ENCODE data around the gene XYLT1. TPM values are rescaled to one million over a fixed set of nuclear protein-coding genes. Genes with fewer than 3 reads are reported as not detected.

The XYLT1 gene
- total RNA-seq, 1 donor from 2014 or later: 9.4 TPM

GRCh38 chr16:17252701-17253100 is 218.1 kb downstream of the XYLT1 start:
- no peak overlapping the region for H3K9ac ChIP-seq (ENCODE audit: low read depth in 1 of 3, low read length in 3 of 3)
- no peaks in the 10 kb centered on the region for H3K9me3 ChIP-seq (ENCODE audit: control insufficient read depth in 3 of 3, low read length in 3 of 3)
- H3K27me3 ChIP-seq (ENCODE audit: control insufficient read depth in 3 of 3, insufficient read depth in 3 of 3, low read length in 3 of 3): no peaks in the 10 kb centered on the region
- H3K4me1 ChIP-seq (ENCODE audit: control insufficient read depth in 3 of 3, insufficient read depth in 3 of 3, low read length in 3 of 3): no peaks in the 10 kb centered on the region
- H3K27ac ChIP-seq (ENCODE audit: low read depth, low read length): no peak overlapping the region
- no peaks in the 10 kb centered on the region for H3K36me3 ChIP-seq (ENCODE audit: control insufficient read depth in 3 of 3, insufficient read depth in 3 of 3, low read length in 3 of 3)
- H3K4me3 ChIP-seq (ENCODE audit: low read length in 3 of 3): no peak overlapping the region

DNA sequence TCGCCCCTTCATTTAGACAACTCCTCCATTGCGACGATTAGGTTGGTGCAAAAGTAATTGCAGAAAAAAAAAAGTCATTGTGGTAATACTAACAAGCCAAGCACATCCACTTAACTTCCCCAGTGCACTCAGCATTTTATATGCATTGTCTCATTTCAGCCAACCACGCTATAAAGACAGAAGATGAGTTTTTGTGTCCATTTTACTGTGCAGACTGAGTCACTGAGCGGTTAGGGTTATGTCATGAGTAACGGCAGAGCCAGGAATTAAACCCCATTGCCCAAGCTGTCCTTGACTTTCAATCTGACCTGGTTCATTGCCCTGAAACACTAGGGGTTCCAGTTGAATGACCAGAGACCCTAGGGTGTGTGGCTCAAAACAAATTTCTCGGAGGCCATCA is 218.7 kb downstream of the XYLT1 start:
- no peak overlapping the region for H3K27ac ChIP-seq (ENCODE audit: low read depth, low read length)
- no peak overlapping the region for H3K9ac ChIP-seq (ENCODE audit: low read depth in 1 of 3, low read length in 3 of 3)
- no peaks in the 10 kb centered on the region for H3K27me3 ChIP-seq (ENCODE audit: control insufficient read depth in 3 of 3, insufficient read depth in 3 of 3, low read length in 3 of 3)
- H3K36me3 ChIP-seq (ENCODE audit: control insufficient read depth in 3 of 3, insufficient read depth in 3 of 3, low read length in 3 of 3): no peaks in the 10 kb centered on the region
- no peak overlapping the region for H3K4me3 ChIP-seq (ENCODE audit: low read length in 3 of 3)
- H3K9me3 ChIP-seq (ENCODE audit: control insufficient read depth in 3 of 3, low read length in 3 of 3): no peaks in the 10 kb centered on the region
- H3K4me1 ChIP-seq (ENCODE audit: control insufficient read depth in 3 of 3, insufficient read depth in 3 of 3, low read length in 3 of 3): no peaks in the 10 kb centered on the region

DNA sequence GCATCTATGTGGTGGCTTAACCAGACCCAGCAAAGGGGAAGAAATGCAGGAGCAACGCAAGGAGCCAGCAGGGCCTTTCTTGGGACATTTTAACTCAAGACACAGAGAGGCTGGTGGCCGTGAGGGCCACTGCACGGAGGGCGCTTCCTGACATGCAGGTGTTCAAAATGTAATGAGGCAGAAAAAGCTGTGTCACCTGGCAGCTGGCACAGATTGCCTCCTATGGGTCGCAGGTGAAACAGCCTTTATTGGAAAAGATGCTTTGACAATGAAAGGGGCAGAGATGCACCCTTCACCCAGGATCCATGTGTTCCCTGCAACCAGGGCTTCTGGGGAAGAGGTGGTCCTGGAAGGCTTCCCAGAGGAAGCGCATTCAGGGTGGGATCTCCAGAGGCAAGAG is 219.3 kb downstream of the XYLT1 start:
- no peak overlapping the region for H3K9ac ChIP-seq (ENCODE audit: low read depth in 1 of 3, low read length in 3 of 3)
- H3K4me1 ChIP-seq (ENCODE audit: control insufficient read depth in 3 of 3, insufficient read depth in 3 of 3, low read length in 3 of 3): no peaks in the 10 kb centered on the region
- no peak overlapping the region for H3K27ac ChIP-seq (ENCODE audit: low read depth, low read length)
- no peaks in the 10 kb centered on the region for H3K27me3 ChIP-seq (ENCODE audit: control insufficient read depth in 3 of 3, insufficient read depth in 3 of 3, low read length in 3 of 3)
- no peaks in the 10 kb centered on the region for H3K9me3 ChIP-seq (ENCODE audit: control insufficient read depth in 3 of 3, low read length in 3 of 3)
- H3K4me3 ChIP-seq (ENCODE audit: low read length in 3 of 3): no peak overlapping the region
- H3K36me3 ChIP-seq (ENCODE audit: control insufficient read depth in 3 of 3, insufficient read depth in 3 of 3, low read length in 3 of 3): no peaks in the 10 kb centered on the region

- Histone ChIP-seq H3K27me3 (ENCODE audit: control insufficient read depth in 3 of 3, insufficient read depth in 3 of 3, low read length in 3 of 3) (no peaks in the 10 kb centered on the region), H3K9me3 (ENCODE audit: control insufficient read depth in 3 of 3, low read length in 3 of 3) (no peaks in the 10 kb centered on the region), H3K36me3 (ENCODE audit: control insufficient read depth in 3 of 3, insufficient read depth in 3 of 3, low read length in 3 of 3) (no peaks in the 10 kb centered on the region), H3K9ac (ENCODE audit: low read depth in 1 of 3, low read length in 3 of 3) (no peak overlapping the region), H3K4me3 (ENCODE audit: low read length in 3 of 3) (no peak overlapping the region), H3K27ac (ENCODE audit: low read depth, low read length) (no peak overlapping the region), H3K4me1 (ENCODE audit: control insufficient read depth in 3 of 3, insufficient read depth in 3 of 3, low read length in 3 of 3) (no peaks in the 10 kb centered on the region)
Measured at GRCh38 chr16:17246974-17247732, 223.6 kb downstream of the XYLT1 start.

DNA sequence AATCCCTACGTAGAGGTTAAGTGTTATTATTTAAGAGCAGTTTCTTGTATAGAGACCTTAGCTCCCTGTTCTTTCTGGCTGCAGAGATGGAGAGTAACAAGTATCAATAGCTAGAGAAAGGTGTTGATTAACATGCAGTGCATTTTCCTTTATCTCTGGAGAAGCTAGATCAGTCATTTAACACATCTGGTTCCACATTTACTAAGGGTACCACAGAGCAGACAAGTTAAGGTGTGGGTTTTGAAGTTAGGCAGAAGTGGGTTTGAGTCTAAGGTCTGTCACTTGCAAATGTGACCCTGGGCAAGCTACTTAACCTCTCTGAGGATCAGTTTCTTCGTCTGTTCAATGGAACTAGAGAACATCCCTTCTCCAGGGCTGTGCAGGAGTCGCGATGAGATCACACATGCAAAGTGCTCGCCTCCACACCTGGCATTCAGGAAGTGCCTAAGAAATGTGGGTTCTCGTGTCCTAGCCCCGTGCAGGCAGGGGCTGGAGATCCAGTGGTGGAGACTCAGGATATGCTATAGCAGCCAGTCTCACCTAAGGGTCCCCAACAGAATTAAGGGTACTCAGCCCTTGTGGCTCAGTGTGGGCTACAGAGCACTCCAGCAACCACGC is 224.4 kb downstream of the XYLT1 start:
- Histone ChIP-seq H3K4me1 (ENCODE audit: control insufficient read depth in 3 of 3, insufficient read depth in 3 of 3, low read length in 3 of 3) (no peaks in the 10 kb centered on the region), H3K4me3 (ENCODE audit: low read length in 3 of 3) (no peak overlapping the region), H3K36me3 (ENCODE audit: control insufficient read depth in 3 of 3, insufficient read depth in 3 of 3, low read length in 3 of 3) (no peaks in the 10 kb centered on the region), H3K27me3 (ENCODE audit: control insufficient read depth in 3 of 3, insufficient read depth in 3 of 3, low read length in 3 of 3) (no peaks in the 10 kb centered on the region), H3K27ac (ENCODE audit: low read depth, low read length) (no peak overlapping the region), H3K9me3 (ENCODE audit: control insufficient read depth in 3 of 3, low read length in 3 of 3) (no peaks in the 10 kb centered on the region), H3K9ac (ENCODE audit: low read depth in 1 of 3, low read length in 3 of 3) (no peak overlapping the region)

GRCh38 chr16:17245776-17246175 is 225.0 kb downstream of the XYLT1 start:
- Histone ChIP-seq H3K27ac (ENCODE audit: low read depth, low read length) (no peak overlapping the region), H3K9me3 (ENCODE audit: control insufficient read depth in 3 of 3, low read length in 3 of 3) (no peaks in the 10 kb centered on the region), H3K9ac (ENCODE audit: low read depth in 1 of 3, low read length in 3 of 3) (no peak overlapping the region), H3K4me1 (ENCODE audit: control insufficient read depth in 3 of 3, insufficient read depth in 3 of 3, low read length in 3 of 3) (no peaks in the 10 kb centered on the region), H3K36me3 (ENCODE audit: control insufficient read depth in 3 of 3, insufficient read depth in 3 of 3, low read length in 3 of 3) (no peaks in the 10 kb centered on the region), H3K27me3 (ENCODE audit: control insufficient read depth in 3 of 3, insufficient read depth in 3 of 3, low read length in 3 of 3) (no peaks in the 10 kb centered on the region), H3K4me3 (ENCODE audit: low read length in 3 of 3) (no peak overlapping the region)

DNA sequence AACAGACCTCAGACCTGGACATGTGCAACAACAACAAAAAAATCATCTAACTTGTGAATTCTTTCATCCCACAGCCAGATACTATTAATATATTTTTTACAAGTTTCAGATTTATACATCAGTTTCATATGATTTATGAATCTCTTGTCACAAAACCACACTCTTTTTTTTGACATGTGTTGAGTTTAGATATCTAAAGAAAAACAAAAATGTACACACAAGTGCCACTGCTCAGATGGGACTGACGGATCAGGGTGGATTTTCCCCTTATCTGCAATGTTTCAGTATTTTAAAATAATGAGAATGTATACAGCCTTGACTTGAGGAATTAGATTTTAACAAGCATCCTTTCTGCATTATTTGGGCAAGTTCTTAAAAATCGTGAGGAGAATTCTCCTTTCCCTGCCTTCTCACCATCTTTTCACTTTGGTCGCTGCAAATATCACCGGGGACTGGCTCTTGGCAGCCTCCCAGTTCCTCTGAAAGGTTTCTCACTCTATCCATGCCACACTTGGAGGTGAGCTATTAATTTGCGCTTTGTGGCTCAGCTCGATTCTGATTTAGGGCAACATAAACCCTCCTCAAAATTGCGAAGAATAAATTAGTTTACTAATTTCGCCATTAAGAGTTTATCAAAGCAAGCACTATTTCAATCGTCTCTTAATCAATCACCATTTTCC is 225.7 kb downstream of the XYLT1 start:
- Histone ChIP-seq H3K4me1 (ENCODE audit: control insufficient read depth in 3 of 3, insufficient read depth in 3 of 3, low read length in 3 of 3) (no peaks in the 10 kb centered on the region), H3K27ac (ENCODE audit: low read depth, low read length) (no peak overlapping the region), H3K27me3 (ENCODE audit: control insufficient read depth in 3 of 3, insufficient read depth in 3 of 3, low read length in 3 of 3) (no peaks in the 10 kb centered on the region), H3K9me3 (ENCODE audit: control insufficient read depth in 3 of 3, low read length in 3 of 3) (no peaks in the 10 kb centered on the region), H3K9ac (ENCODE audit: low read depth in 1 of 3, low read length in 3 of 3) (no peak overlapping the region), H3K36me3 (ENCODE audit: control insufficient read depth in 3 of 3, insufficient read depth in 3 of 3, low read length in 3 of 3) (no peaks in the 10 kb centered on the region), H3K4me3 (ENCODE audit: low read length in 3 of 3) (no peak overlapping the region)

GRCh38 chr16:17241264-17241835 is 229.4 kb downstream of the XYLT1 start:
- Histone ChIP-seq H3K27me3 (ENCODE audit: control insufficient read depth in 3 of 3, insufficient read depth in 3 of 3, low read length in 3 of 3) (no peaks in the 10 kb centered on the region), H3K36me3 (ENCODE audit: control insufficient read depth in 3 of 3, insufficient read depth in 3 of 3, low read length in 3 of 3) (no peaks in the 10 kb centered on the region), H3K9ac (ENCODE audit: low read depth in 1 of 3, low read length in 3 of 3) (no peak overlapping the region), H3K4me3 (ENCODE audit: low read length in 3 of 3) (no peak overlapping the region), H3K9me3 (ENCODE audit: control insufficient read depth in 3 of 3, low read length in 3 of 3) (no peaks in the 10 kb centered on the region), H3K27ac (ENCODE audit: low read depth, low read length) (no peak overlapping the region), H3K4me1 (ENCODE audit: control insufficient read depth in 3 of 3, insufficient read depth in 3 of 3, low read length in 3 of 3) (no peaks in the 10 kb centered on the region)

GRCh38 chr16:17238285-17239028 is 232.3 kb downstream of the XYLT1 start:
- H3K4me1 ChIP-seq (ENCODE audit: control insufficient read depth in 3 of 3, insufficient read depth in 3 of 3, low read length in 3 of 3): no peaks in the 10 kb centered on the region
- H3K36me3 ChIP-seq (ENCODE audit: control insufficient read depth in 3 of 3, insufficient read depth in 3 of 3, low read length in 3 of 3): no peaks in the 10 kb centered on the region
- H3K9ac ChIP-seq (ENCODE audit: low read depth in 1 of 3, low read length in 3 of 3): no peak overlapping the region
- no peaks in the 10 kb centered on the region for H3K27me3 ChIP-seq (ENCODE audit: control insufficient read depth in 3 of 3, insufficient read depth in 3 of 3, low read length in 3 of 3)
- H3K4me3 ChIP-seq (ENCODE audit: low read length in 3 of 3): no peak overlapping the region
- H3K9me3 ChIP-seq (ENCODE audit: control insufficient read depth in 3 of 3, low read length in 3 of 3): no peaks in the 10 kb centered on the region
- no peak overlapping the region for H3K27ac ChIP-seq (ENCODE audit: low read depth, low read length)
